GM19193 (cell line): ENCODE measurements around the gene WBP1.

Source experiments
- POLR2A ChIP-seq: IDR thresholded peaks from 4 replicates; pipeline ENCODE4 v1.6.1; 2011; ENCODE audit not compliant: insufficient read depth, insufficient read length; ENCODE audit errors: extremely low read depth

Gene WBP1

GRCh38 chr2:74458132-74458937 is at the start of gene WBP1:
WBP1 (plus strand) TSS chr2:74458438; CDS start chr2:74458603, 165 bp downstream.
- TF ChIP-seq POLR2A, result no peak

GRCh38 chr2:74413001-74413698 is 45.1 kb upstream of the WBP1 start:
- no peak for TF ChIP-seq POLR2A

DNA sequence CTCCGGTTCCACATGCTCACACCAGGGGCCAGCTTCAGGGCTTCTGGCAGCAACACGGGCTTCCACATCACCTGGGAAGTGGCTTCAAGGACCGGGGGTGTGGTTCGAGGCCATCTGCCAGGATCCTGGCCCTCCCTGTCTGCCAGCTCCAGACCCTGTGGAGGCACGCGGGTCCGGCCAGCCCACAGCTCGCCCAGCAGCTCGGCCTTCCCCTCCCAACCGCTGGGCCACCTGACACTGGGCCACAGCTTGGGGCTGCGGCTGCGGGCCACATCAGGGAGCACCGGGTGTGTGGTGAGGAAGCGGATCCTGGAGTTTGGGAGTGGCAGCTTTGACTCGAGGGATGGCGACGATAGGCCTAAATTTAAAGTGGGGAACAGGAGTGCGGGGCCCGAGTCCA is 43.8 kb upstream of the WBP1 start:
- no peak for TF ChIP-seq POLR2A

- TF ChIP-seq POLR2A, result no peak
These were observed 43.1 kb upstream of the WBP1 start for GRCh38 chr2:74414881-74415761.

DNA sequence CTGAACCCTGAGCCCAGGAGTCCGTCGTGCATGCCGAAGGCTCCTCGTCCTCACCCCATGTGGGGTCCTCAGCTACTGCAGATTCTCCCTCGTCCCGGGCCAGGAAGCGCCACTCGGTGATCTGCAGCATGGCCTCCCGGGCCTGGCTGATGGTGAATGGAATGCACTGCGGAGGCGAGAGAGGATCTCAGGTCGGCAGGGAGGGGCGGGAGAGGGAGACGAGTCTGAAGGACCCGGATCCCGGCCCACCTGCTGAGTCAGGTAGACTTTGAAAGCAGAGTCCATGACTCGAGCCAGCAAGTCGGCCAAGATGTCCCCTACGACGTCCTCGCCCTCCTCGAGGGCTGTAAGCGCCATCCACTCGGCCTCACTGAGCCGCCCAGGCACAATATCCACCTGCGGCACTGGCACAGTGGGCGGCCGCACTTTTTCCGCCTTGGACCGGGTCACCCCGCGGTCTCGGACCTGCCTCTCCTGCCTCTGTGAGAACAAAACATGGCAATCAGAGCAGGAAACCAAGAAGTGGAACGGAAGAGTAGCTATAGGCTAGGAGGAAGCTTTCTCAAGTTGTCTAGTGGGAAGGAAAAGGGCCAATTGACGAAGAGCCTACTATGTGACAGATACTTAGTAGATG is 42.4 kb upstream of the WBP1 start:
- no peak for TF ChIP-seq POLR2A

DNA sequence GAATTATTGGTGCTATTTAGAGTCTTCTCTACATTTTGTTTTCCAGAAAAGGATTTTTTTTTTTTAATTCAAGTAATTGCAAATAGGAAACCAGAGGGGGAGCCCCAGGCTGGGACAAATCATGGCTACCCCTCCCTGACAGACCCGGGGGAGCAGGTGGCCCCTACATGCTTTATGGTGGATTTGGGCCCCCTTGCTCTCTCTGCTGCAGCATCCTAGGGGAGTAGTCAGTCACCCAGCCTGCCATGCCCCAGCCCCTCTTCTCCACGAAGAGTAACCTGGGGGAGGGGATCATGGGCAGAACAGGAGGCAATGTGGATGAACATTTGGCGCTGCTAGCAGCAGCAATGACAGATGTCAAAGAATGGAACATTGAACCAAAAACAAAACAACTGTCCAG is 41.5 kb upstream of the WBP1 start:
- no peak for TF ChIP-seq POLR2A

- TF ChIP-seq POLR2A, result no peak
These were observed 41.0 kb upstream of the WBP1 start for GRCh38 chr2:74417197-74417596.

DNA sequence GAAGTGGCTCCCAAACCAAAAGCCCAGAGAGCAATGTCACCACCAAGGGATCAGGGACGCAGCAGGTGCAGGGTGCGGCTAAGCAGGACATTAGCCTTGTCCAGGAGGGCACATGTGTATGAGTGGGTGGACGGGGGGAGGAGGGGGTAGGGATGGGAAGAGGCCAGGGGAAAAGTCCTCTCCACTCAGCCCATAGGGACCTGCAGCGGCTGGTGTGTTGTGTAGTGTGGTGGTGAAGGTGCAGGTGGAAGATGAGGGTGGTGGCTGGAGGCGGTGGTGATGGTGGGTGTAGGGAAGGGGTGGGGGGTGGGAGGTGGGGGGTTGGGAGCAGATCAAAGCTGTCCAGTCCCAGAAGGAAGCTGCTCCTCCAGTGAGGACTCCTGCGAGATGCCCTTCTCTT is 40.5 kb upstream of the WBP1 start:
- TF ChIP-seq POLR2A, result no peak

DNA sequence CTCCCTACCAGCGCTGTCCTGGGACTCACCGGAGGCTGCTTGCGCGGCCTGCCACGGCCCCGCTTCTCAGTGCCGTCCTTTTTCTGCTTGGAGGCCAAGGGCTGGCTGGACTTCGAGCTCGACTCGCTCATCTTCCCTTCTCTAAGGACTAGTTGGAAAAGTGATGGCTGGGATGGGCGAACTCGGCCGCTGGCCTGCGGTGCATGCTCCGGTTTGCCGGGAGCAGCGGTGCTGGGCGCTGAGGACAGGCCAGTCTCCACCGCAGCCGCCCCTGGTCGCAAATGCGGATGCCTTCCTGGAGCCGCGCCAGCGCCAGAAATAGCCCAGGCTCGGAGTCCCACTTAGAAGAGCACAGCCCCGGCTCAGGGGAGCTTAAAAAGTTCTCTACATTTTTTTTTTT is 39.9 kb upstream of the WBP1 start:
- TF ChIP-seq POLR2A, result no peak

GRCh38 chr2:74419345-74419744 is 38.9 kb upstream of the WBP1 start:
- no peak for TF ChIP-seq POLR2A

DNA sequence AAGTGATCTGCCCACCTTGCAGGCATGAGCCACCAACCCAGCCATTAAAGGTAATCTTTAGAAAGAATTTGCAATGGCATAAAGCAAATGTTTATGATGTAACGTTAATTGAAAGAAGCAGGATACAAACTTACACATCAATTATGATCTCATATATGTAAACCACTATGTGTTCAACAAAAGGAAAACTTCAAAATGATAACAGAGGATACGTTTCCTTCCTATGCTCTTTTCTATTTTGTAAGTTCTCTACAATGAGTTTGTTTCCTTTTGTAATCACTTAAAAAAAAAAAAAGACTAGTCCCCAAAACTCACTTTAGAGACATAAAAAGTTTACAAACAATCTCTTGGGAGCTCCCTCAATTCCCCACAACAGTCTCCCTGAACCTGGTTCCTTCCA is 38.2 kb upstream of the WBP1 start:
- TF ChIP-seq POLR2A, result no peak

DNA sequence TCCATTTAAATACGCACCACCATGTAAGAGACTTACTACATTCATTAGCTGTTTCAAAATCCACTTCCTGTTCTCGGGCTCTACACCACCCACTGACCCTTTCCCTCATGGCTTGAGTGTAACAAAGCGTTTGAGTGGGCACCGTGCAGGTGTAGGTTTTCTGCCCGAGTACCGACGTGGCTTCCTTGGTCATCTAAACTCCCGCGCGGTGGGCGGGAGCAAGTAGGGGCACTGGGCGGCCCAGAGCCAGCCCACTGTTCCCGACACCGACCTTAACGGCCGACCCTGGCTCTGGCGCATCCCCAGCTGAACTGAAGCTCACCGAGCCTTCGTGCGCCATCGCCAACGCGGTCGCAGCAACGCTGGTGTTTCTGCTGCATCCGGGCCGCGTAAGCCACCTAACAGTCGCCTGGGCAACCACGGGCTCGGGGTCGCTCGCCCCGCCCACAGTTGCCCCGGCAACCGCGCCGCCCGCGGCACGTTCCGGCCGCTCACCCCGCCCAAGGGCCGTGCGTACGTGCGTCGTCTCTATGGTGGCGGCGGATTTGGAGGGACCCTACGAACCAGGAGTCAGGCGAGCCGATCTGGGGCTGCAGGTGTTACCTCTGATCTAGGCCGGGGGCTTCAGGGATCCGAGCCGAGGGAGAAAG is 36.9 kb upstream of the WBP1 start, which contains the start of the genes C2orf81 and WDR54:
Gene C2orf81 (minus strand): TSS at position 399 of the 650 bp plus-strand sequence. CDS start 59 bp downstream, at position 340.
Gene WDR54 (plus strand): TSS at position 510 of the 650 bp plus-strand sequence. CDS start 424 bp downstream, outside the sequence.
- peak; percentile 89 for TF ChIP-seq POLR2A

DNA sequence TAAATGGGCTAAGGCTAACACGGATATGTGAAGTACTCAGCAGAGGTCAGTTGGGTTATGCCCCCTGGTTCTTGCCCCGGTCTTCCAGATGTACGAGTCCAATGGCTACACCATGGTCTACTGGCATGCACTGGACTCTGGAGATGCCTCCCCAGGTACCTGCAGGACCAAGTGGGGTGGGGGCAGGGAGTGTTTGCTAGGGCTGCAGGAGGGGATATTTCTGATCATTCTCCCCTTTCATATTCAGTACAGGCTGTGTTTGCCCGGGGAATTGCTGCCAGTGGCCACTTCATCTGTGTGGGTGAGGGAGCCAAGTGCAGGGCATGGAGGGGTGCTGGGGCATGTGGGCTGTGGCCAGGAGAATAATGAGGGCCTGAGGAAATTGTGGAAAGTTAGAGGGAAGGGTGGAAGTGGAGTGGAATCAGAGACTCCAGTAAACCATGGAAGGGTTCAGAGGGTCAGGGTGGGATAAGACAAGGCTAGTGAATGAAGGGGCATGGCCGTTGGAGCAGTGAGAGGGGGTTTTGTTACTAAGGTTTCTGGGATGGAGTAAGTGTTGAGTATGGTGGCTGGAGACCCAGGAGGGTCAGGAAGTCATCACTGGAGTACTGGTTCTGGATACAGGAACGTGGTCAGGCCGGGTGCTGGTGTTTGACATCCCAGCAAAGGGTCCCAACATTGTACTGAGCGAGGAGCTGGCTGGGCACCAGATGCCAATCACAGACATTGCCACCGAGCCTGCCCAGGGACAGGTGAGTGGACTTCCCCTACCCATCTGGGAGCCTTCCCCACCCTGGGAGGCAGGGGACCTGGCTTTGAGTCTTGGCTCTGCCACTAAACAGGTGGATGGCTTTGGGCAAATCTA is 34.8 kb upstream of the WBP1 start:
- TF ChIP-seq POLR2A, result no peak
